ENCODE measurements around the gene PLAAT3. TPM values are rescaled to one million over a fixed set of nuclear protein-coding genes. Genes with fewer than 3 reads are reported as not detected.

The PLAAT3 gene
- total and polyA plus RNA-seq, 2 of the 8 experiments (the other 6 are each of a cell fraction or from before 2014, with no cell fraction given), result 109 to 190 TPM

DNA sequence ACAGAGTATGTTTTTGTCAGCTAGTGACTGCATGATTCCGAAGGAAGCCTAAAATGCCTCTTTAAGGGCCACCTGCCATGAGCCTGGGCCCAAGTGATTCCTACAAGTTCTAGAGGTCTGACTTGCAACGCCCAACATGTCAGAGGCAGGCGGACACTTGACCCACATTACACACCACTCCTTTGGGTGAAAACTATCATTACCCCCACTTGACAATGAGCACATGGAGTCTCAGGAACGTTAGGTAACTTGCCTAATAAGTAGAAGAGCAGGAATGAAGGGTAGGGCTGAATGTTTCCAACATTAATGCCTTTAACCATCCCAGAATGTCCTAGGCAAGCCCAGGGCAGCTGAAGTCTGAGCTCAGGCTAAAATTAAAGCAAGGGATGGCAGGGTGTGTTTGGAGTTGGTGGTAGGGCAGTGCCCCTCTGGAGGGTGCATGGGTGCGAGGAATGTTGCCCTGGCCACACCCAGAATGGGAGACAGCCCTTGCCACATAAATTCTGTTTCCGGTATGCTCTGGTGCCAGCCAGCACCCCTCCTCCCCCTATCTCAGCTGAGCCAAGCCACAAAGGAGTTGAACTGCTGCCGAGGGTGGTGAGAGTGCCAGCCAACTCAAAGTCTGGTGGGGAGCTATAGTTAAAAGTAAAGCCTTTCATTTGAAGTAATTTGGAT is 53.6 kb downstream of the PLAAT3 start (continued):
- no peak for TF ChIP-seq FOSL1 (IDR thresholded peaks at IDR 0.05; ENCODE audit: insufficient read depth, low read depth, low read length)
- TF ChIP-seq, protein P1, sequence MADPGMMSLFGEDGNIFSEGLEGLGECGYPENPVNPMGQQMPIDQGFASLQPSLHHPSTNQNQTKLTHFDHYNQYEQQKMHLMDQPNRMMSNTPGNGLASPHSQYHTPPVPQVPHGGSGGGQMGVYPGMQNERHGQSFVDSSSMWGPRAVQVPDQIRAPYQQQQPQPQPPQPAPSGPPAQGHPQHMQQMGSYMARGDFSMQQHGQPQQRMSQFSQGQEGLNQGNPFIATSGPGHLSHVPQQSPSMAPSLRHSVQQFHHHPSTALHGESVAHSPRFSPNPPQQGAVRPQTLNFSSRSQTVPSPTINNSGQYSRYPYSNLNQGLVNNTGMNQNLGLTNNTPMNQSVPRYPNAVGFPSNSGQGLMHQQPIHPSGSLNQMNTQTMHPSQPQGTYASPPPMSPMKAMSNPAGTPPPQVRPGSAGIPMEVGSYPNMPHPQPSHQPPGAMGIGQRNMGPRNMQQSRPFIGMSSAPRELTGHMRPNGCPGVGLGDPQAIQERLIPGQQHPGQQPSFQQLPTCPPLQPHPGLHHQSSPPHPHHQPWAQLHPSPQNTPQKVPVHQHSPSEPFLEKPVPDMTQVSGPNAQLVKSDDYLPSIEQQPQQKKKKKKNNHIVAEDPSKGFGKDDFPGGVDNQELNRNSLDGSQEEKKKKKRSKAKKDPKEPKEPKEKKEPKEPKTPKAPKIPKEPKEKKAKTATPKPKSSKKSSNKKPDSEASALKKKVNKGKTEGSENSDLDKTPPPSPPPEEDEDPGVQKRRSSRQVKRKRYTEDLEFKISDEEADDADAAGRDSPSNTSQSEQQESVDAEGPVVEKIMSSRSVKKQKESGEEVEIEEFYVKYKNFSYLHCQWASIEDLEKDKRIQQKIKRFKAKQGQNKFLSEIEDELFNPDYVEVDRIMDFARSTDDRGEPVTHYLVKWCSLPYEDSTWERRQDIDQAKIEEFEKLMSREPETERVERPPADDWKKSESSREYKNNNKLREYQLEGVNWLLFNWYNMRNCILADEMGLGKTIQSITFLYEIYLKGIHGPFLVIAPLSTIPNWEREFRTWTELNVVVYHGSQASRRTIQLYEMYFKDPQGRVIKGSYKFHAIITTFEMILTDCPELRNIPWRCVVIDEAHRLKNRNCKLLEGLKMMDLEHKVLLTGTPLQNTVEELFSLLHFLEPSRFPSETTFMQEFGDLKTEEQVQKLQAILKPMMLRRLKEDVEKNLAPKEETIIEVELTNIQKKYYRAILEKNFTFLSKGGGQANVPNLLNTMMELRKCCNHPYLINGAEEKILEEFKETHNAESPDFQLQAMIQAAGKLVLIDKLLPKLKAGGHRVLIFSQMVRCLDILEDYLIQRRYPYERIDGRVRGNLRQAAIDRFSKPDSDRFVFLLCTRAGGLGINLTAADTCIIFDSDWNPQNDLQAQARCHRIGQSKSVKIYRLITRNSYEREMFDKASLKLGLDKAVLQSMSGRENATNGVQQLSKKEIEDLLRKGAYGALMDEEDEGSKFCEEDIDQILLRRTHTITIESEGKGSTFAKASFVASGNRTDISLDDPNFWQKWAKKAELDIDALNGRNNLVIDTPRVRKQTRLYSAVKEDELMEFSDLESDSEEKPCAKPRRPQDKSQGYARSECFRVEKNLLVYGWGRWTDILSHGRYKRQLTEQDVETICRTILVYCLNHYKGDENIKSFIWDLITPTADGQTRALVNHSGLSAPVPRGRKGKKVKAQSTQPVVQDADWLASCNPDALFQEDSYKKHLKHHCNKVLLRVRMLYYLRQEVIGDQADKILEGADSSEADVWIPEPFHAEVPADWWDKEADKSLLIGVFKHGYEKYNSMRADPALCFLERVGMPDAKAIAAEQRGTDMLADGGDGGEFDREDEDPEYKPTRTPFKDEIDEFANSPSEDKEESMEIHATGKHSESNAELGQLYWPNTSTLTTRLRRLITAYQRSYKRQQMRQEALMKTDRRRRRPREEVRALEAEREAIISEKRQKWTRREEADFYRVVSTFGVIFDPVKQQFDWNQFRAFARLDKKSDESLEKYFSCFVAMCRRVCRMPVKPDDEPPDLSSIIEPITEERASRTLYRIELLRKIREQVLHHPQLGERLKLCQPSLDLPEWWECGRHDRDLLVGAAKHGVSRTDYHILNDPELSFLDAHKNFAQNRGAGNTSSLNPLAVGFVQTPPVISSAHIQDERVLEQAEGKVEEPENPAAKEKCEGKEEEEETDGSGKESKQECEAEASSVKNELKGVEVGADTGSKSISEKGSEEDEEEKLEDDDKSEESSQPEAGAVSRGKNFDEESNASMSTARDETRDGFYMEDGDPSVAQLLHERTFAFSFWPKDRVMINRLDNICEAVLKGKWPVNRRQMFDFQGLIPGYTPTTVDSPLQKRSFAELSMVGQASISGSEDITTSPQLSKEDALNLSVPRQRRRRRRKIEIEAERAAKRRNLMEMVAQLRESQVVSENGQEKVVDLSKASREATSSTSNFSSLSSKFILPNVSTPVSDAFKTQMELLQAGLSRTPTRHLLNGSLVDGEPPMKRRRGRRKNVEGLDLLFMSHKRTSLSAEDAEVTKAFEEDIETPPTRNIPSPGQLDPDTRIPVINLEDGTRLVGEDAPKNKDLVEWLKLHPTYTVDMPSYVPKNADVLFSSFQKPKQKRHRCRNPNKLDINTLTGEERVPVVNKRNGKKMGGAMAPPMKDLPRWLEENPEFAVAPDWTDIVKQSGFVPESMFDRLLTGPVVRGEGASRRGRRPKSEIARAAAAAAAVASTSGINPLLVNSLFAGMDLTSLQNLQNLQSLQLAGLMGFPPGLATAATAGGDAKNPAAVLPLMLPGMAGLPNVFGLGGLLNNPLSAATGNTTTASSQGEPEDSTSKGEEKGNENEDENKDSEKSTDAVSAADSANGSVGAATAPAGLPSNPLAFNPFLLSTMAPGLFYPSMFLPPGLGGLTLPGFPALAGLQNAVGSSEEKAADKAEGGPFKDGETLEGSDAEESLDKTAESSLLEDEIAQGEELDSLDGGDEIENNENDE (IDR thresholded peaks at IDR 0.05; ENCODE audit: insufficient replicate concordance, low read length), result no peak
- TF ChIP-seq GTF2F1 (IDR thresholded peaks at IDR 0.05; ENCODE audit: borderline replicate concordance, low read depth, low read length), result no peak
- no peak for TF ChIP-seq CTBP2 (IDR thresholded peaks at IDR 0.05; ENCODE audit: borderline replicate concordance, insufficient read depth, insufficient read length, low read length)
- TF ChIP-seq NRF1 (IDR thresholded peaks at IDR 0.05; ENCODE audit: low read depth, low read length), result no peak
- no peak for TF ChIP-seq RBBP5 (IDR thresholded peaks at IDR 0.05; ENCODE audit: borderline replicate concordance, low read depth, low read length)
- no peak for TF ChIP-seq CBX8 (IDR thresholded peaks at IDR 0.05; ENCODE audit: borderline replicate concordance, low read depth, low read length)
- TF ChIP-seq BCL11A (IDR thresholded peaks at IDR 0.05; ENCODE audit: low read depth in 2 of 2, low read length in 2 of 2), result no peak
